K562 (cell line): Measurements from ENCODE around the gene FARSA. TPM values are rescaled to one million over a fixed set of nuclear protein-coding genes. Genes with fewer than 3 reads are reported as not detected.

Source experiments
- COPS2 ChIP-seq: fragments of 450-650 bp; conservative IDR thresholded peaks from 2 replicates; pipeline ENCODE4 v1.6.1; 2016; ENCODE audit warnings: mild to moderate bottlenecking, moderate library complexity
- FOXP1 ChIP-seq: sonication (generic); formaldehyde crosslinking; IDR thresholded peaks from 2 replicates; pipeline ENCODE4 v1.8.0; 2022; ENCODE audit warnings: mild to moderate bottlenecking, missing genetic modification reagents
- MEF2D ChIP-seq: conservative IDR thresholded peaks from 2 replicates; pipeline ENCODE4 v1.6.1; 2016; ENCODE audit warnings: low read depth, missing genetic modification characterization, missing compliant biosample characterization
- POLR2A ChIP-seq: fragments of 450-650 bp; conservative IDR thresholded peaks from 2 replicates; pipeline ENCODE4 v1.6.1; 2016
- RAD51 ChIP-seq: fragments of 450-650 bp; IDR thresholded peaks from 2 replicates; pipeline ENCODE4 v1.7.1; 2016; ENCODE audit warnings: low read depth, mild to moderate bottlenecking, borderline replicate concordance
- RFX1 ChIP-seq: fragments of 450-650 bp; IDR thresholded peaks from 2 replicates; pipeline ENCODE4 v1.6.1; 2016; ENCODE audit warnings: mild to moderate bottlenecking, moderate library complexity
- RFX7 ChIP-seq: fragments of 250-450 bp; sonication (Bioruptor Pico); IDR thresholded peaks from 2 replicates; pipeline ENCODE4 v1.5.1; 2021; ENCODE audit warnings: mild to moderate bottlenecking
- SAP30 ChIP-seq: fragments of 200-600 bp; sonication (generic); IDR thresholded peaks from 2 replicates; pipeline ENCODE4 v1.6.1; 2012; ENCODE audit warnings: borderline replicate concordance, low read depth, mild to moderate bottlenecking, moderate library complexity, low read length, control low read depth, inconsistent platforms; ENCODE audit not compliant: insufficient read depth, poor library complexity, severe bottlenecking
- ZBTB9 ChIP-seq: fragments of 450-650 bp; formaldehyde crosslinking; IDR thresholded peaks from 2 replicates; pipeline ENCODE4 v1.4.0; 2020; ENCODE audit warnings: mild to moderate bottlenecking, moderate library complexity
- ZNF197 ChIP-seq: fragments of 200-800 bp; sonication (Bioruptor generic); IDR thresholded peaks from 2 replicates; pipeline ENCODE4 v1.6.1; 2016; ENCODE audit warnings: low read depth, missing genetic modification characterization, missing compliant biosample characterization
- ZNF280B ChIP-seq: fragments of 250-450 bp; sonication (Bioruptor Pico); IDR thresholded peaks from 2 replicates; pipeline ENCODE4 v1.5.1; 2021; ENCODE audit warnings: mild to moderate bottlenecking
- ZNF282 ChIP-seq: sonication (generic); formaldehyde crosslinking; IDR thresholded peaks from 2 replicates; pipeline ENCODE4 v1.8.1; 2023; ENCODE audit warnings: missing genetic modification reagents
- polyA plus RNA-seq, 8 experiments: library from polyadenylated mRNA; depleted of rRNA in 4 of 8; stranded (reverse) in 5 of 8; unstranded in 3 of 8; fragments of >200 nt; fragmentation: Nextera tagmentation in 2 of 8; fragmentation: Illumina TruSeq in 1 of 8; extraction: Ambion mirVana in 2 of 8; extraction: Trizol in 1 of 8; gene quantifications; 2 replicates each; pipeline versions ENCODE4 v1.2.1 to v1.2.3, GENCODE V29; 2011 to 2014; ENCODE audit warnings: inconsistent platforms in 1 of 8, missing spikeins in 1 of 8
- total RNA-seq, 7 experiments: library from RNA; depleted of rRNA in 6 of 7; stranded (reverse); fragments of >200 nt in 6 of 7; fragmentation: Illumina TruSeq in 2 of 7; extraction: Trizol in 2 of 7; gene quantifications; 2 replicates each; pipeline versions ENCODE4 v1.2.1 to v1.2.3, GENCODE V29; 2011 to 2021; ENCODE audit warnings: low replicate concordance in 1 of 7
- TF ChIP-seq, protein P1 (sequence below): sonication (generic); formaldehyde crosslinking; IDR thresholded peaks from 2 replicates; pipeline ENCODE4 v1.8.0; 2022; ENCODE audit warnings: mild to moderate bottlenecking, missing genetic modification reagents
- TF ChIP-seq, protein P2 (sequence below): fragments of 250-450 bp; sonication (Bioruptor Pico); IDR thresholded peaks from 2 replicates; pipeline ENCODE4 v1.4.0; 2020; ENCODE audit warnings: mild to moderate bottlenecking, moderate library complexity
- TF ChIP-seq, protein P3 (sequence below): fragments of 250-450 bp; sonication (Bioruptor Pico); IDR thresholded peaks from 2 replicates; pipeline ENCODE4 v1.8.0; 2022; ENCODE audit warnings: moderate library complexity, mild to moderate bottlenecking, inconsistent platforms

Gene FARSA
- total and polyA plus RNA-seq, 9 of the 15 experiments (the other 6 are each of a cell fraction or from before 2014, with no cell fraction given): 25.2 to 237 (median 89.6) TPM

- TF ChIP-seq, protein P1, sequence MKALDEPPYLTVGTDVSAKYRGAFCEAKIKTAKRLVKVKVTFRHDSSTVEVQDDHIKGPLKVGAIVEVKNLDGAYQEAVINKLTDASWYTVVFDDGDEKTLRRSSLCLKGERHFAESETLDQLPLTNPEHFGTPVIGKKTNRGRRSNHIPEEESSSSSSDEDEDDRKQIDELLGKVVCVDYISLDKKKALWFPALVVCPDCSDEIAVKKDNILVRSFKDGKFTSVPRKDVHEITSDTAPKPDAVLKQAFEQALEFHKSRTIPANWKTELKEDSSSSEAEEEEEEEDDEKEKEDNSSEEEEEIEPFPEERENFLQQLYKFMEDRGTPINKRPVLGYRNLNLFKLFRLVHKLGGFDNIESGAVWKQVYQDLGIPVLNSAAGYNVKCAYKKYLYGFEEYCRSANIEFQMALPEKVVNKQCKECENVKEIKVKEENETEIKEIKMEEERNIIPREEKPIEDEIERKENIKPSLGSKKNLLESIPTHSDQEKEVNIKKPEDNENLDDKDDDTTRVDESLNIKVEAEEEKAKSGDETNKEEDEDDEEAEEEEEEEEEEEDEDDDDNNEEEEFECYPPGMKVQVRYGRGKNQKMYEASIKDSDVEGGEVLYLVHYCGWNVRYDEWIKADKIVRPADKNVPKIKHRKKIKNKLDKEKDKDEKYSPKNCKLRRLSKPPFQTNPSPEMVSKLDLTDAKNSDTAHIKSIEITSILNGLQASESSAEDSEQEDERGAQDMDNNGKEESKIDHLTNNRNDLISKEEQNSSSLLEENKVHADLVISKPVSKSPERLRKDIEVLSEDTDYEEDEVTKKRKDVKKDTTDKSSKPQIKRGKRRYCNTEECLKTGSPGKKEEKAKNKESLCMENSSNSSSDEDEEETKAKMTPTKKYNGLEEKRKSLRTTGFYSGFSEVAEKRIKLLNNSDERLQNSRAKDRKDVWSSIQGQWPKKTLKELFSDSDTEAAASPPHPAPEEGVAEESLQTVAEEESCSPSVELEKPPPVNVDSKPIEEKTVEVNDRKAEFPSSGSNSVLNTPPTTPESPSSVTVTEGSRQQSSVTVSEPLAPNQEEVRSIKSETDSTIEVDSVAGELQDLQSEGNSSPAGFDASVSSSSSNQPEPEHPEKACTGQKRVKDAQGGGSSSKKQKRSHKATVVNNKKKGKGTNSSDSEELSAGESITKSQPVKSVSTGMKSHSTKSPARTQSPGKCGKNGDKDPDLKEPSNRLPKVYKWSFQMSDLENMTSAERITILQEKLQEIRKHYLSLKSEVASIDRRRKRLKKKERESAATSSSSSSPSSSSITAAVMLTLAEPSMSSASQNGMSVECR (CRISPR knock-in tag): no peak; the same call in 1 of the 2 replicates
- TF ChIP-seq RFX7 (CRISPR knock-in tag) (no peak), ZBTB9 (CRISPR knock-in tag) (no peak), ZNF280B (CRISPR knock-in tag) (no peak), SAP30 (peak; percentile 12), ZNF282 (no peak), COPS2 (no peak), RFX1 (no peak), POLR2A (peak; percentile 63; the same call in 1 of the 2 replicates), FOXP1 (CRISPR knock-in tag) (no peak), ZNF197 (CRISPR knock-in tag) (no peak), MEF2D (tag) (0 out of 2 replicates have a peak, but pooled peaks have one; percentile 29), RAD51 (no peak)
- TF ChIP-seq, protein P2, sequence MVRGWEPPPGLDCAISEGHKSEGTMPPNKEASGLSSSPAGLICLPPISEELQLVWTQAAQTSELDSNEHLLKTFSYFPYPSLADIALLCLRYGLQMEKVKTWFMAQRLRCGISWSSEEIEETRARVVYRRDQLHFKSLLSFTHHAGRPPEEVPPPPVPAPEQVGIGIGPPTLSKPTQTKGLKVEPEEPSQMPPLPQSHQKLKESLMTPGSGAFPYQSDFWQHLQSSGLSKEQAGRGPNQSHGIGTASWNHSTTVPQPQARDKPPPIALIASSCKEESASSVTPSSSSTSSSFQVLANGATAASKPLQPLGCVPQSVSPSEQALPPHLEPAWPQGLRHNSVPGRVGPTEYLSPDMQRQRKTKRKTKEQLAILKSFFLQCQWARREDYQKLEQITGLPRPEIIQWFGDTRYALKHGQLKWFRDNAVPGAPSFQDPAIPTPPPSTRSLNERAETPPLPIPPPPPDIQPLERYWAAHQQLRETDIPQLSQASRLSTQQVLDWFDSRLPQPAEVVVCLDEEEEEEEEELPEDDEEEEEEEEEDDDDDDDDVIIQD (CRISPR knock-in tag): no peak
- TF ChIP-seq, protein P3, sequence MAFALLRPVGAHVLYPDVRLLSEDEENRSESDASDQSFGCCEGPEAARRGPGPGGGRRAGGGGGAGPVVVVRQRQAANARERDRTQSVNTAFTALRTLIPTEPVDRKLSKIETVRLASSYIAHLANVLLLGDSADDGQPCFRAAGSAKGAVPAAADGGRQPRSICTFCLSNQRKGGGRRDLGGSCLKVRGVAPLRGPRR (CRISPR knock-in tag): no peak
Observed at GRCh38 chr19:12946092-12946721, 12.7 kb upstream of the FARSA start (continued).
